Astrocyte of the spinal cord (primary cell): ENCODE measurements around the gene EME1.

Experiments
- DNase-seq: peaks from one replicate; pipeline ENCODE4 v3.0.0; 2011; ENCODE audit warnings: low read depth, low spot score
- H3K4me3 ChIP-seq: 2 replicates; pipeline ENCODE4 v1.5.1; 2011; ENCODE audit warnings: low read depth, mild to moderate bottlenecking, low read length, moderate library complexity
- in situ Hi-C: cut with HindIII; loops from 2 replicates; pipeline ENCODE4 v1.10.0; 2017; ENCODE audit warnings: low sequenced_read_pairs
- TF ChIP-seq, protein P1 (sequence below): IDR thresholded peaks from 2 replicates; pipeline ENCODE4 v1.5.1; 2012; ENCODE audit warnings: low read depth, mild to moderate bottlenecking, low read length, inconsistent platforms

Gene EME1

DNA sequence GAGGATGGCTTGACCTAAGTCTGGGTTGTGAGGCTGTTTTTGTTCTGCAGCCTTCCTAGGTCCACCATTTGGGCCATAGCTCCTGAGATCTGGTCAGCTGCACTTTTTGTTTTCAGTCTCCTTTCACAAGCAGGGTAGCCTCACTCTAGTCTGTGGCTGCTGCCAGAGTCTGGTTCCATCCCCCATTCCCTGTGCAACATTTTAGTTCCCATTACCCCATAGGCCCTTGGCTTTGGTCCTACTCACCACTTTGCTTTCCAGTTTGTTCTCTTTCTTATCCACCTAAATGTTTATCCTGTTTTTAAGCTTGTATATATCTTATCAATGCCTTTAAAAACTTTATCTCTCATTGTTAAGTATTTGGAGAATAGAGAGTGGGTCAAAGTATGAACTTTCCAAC lies 33.6 kb upstream of the EME1 start:
- no peak for DNase-seq
- H3K4me3 ChIP-seq, result no peak overlapping the region
- TF ChIP-seq, protein P1, sequence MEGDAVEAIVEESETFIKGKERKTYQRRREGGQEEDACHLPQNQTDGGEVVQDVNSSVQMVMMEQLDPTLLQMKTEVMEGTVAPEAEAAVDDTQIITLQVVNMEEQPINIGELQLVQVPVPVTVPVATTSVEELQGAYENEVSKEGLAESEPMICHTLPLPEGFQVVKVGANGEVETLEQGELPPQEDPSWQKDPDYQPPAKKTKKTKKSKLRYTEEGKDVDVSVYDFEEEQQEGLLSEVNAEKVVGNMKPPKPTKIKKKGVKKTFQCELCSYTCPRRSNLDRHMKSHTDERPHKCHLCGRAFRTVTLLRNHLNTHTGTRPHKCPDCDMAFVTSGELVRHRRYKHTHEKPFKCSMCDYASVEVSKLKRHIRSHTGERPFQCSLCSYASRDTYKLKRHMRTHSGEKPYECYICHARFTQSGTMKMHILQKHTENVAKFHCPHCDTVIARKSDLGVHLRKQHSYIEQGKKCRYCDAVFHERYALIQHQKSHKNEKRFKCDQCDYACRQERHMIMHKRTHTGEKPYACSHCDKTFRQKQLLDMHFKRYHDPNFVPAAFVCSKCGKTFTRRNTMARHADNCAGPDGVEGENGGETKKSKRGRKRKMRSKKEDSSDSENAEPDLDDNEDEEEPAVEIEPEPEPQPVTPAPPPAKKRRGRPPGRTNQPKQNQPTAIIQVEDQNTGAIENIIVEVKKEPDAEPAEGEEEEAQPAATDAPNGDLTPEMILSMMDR, result no peak
- in situ Hi-C loops, result no loop called here

- DNase-seq, result no peak
- TF ChIP-seq, protein P1, result no peak
- in situ Hi-C loops, result no loop called here
- H3K4me3 ChIP-seq, result no peak overlapping the region
Measured at GRCh38 chr17:50344731-50345365, 28.2 kb upstream of the EME1 start.

- DNase-seq, result peak; percentile 74
- in situ Hi-C loops, result no loop called here
- peak within 1 kb of the TSS; percentile 74 for H3K4me3 ChIP-seq
- TF ChIP-seq, protein P1, result no peak
Measured at GRCh38 chr17:50345432-50346312, 27.4 kb upstream of the EME1 start, which contains the start of gene XYLT2. Gene XYLT2 (plus strand): TSS chr17:50346126. CDS start chr17:50346141, 15 bp downstream.

- H3K4me3 ChIP-seq, result peak overlapping the region; percentile 74
- TF ChIP-seq, protein P1, result no peak
- in situ Hi-C loops, result no loop called here
- no peak for DNase-seq
Measured at GRCh38 chr17:50346313-50347116, 26.5 kb upstream of the EME1 start.

DNA sequence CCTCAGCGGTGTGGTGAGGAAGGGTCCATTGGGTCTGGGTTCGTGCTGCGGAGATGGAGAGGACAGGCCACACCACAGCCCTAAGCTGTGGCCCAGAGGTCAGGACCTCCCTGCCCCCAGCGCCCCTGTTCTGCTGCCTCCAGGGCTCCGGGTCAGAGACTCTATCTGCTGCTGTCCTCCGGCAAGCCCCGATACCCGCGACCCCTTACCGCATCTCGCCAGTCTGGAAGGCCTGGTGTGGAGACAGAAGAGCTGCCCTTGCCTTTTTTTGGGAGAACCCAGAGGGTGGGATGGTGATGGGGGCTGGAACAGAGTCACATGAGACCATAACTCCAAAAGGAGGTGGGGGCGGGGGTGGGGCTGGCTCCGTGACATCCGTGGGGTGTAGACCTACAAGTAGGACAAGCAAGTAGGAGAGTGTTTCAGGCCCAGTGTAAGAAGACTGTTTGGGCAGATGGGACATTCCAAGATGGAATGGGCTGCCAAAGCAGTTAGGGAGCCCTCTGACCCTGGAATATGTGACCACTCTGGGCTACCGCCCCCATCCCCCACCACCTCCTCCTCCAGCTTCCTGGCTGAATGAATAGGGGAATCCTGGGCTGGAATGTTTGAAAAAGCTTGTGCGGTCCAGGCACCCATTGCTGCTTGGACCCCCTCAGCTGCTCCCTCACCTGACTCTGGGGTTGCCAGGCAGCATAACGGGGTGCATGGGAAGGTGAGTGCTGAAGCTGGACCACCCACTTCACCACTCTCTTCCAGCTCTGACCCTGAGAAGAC lies 25.7 kb upstream of the EME1 start:
- in situ Hi-C loops, result no loop called here
- no peak for DNase-seq

More for the DNA sequence above, 25.7 kb upstream of the EME1 start:
- TF ChIP-seq, protein P1, result no peak
- H3K4me3 ChIP-seq, result peak overlapping the region; percentile 74
